Osteocyte (in vitro differentiated cells): ENCODE measurements around the gene KRTAP9-6. TPM values are rescaled to one million over a fixed set of nuclear protein-coding genes. Genes with fewer than 3 reads are reported as not detected.

Experiments used
- DNase-seq: peaks from one replicate; pipeline ENCODE4 v3.0.0; 2021; ENCODE audit warnings: mixed read lengths; ENCODE audit not compliant: unreplicated experiment; ENCODE audit errors: extremely low spot score
- H3K27ac Mint-ChIP-seq: one replicate; pipeline ENCODE4 v1.8.0; 2021; ENCODE audit warnings: mild to moderate bottlenecking, mixed read lengths; ENCODE audit not compliant: unreplicated experiment
- H3K27me3 Mint-ChIP-seq: one replicate; pipeline ENCODE4 v1.8.0; 2021; ENCODE audit warnings: mixed read lengths; ENCODE audit not compliant: unreplicated experiment
- H3K36me3 Mint-ChIP-seq: one replicate; pipeline ENCODE4 v1.8.0; 2021; ENCODE audit warnings: mixed read lengths; ENCODE audit not compliant: unreplicated experiment
- H3K4me1 Mint-ChIP-seq: one replicate; pipeline ENCODE4 v1.8.0; 2021; ENCODE audit warnings: mixed read lengths; ENCODE audit not compliant: unreplicated experiment
- H3K4me3 Mint-ChIP-seq: one replicate; pipeline ENCODE4 v1.8.0; 2021; ENCODE audit warnings: mild to moderate bottlenecking, moderate library complexity, mixed read lengths; ENCODE audit not compliant: unreplicated experiment
- H3K9me3 Mint-ChIP-seq: one replicate; pipeline ENCODE4 v1.8.0; 2021; ENCODE audit warnings: mixed read lengths; ENCODE audit not compliant: unreplicated experiment
- total RNA-seq: library from RNA; stranded (reverse); gene quantifications from 2 replicates; pipeline ENCODE4 v1.2.1, GENCODE V29; 2021
- TF ChIP-seq, protein P1 (sequence below): fragments of 200-600 bp; sonication (generic); IDR thresholded peaks from 2 replicates; pipeline ENCODE4 v1.5.0; 2021; ENCODE audit warnings: antibody characterized with exemption, mild to moderate bottlenecking, moderate library complexity

Gene KRTAP9-6
- total RNA-seq, 1 donor from 2014 or later: not detected

DNA sequence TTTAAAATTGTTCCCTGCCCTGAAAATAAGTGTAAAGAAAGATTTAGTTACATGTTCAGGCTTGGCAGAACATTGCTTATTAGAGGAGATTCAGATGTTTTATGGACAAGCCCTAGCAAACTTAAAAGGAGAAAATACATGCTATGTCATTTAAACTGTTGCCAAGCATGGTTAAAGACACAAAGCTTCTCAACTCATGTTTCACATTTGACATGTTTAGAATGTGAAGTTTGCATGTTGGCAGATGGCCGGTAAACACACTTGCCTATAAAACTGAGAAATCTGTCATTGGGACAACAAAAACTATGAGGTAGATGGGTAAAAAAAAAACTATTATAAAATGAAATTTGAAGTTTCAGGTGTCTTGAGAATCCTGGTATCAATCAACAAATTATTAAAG, 31.7 kb downstream of the KRTAP9-6 start:
- H3K4me1 Mint-ChIP-seq: no peaks in the 10 kb centered on the region
- H3K9me3 Mint-ChIP-seq: no peaks in the 10 kb centered on the region
- TF ChIP-seq, protein P1, sequence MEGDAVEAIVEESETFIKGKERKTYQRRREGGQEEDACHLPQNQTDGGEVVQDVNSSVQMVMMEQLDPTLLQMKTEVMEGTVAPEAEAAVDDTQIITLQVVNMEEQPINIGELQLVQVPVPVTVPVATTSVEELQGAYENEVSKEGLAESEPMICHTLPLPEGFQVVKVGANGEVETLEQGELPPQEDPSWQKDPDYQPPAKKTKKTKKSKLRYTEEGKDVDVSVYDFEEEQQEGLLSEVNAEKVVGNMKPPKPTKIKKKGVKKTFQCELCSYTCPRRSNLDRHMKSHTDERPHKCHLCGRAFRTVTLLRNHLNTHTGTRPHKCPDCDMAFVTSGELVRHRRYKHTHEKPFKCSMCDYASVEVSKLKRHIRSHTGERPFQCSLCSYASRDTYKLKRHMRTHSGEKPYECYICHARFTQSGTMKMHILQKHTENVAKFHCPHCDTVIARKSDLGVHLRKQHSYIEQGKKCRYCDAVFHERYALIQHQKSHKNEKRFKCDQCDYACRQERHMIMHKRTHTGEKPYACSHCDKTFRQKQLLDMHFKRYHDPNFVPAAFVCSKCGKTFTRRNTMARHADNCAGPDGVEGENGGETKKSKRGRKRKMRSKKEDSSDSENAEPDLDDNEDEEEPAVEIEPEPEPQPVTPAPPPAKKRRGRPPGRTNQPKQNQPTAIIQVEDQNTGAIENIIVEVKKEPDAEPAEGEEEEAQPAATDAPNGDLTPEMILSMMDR: no peak
- no peaks in the 10 kb centered on the region for H3K36me3 Mint-ChIP-seq
- H3K27me3 Mint-ChIP-seq: no peaks in the 10 kb centered on the region
- no peak overlapping the region for H3K27ac Mint-ChIP-seq
- H3K4me3 Mint-ChIP-seq: no peak overlapping the region
- no peak for DNase-seq

DNA sequence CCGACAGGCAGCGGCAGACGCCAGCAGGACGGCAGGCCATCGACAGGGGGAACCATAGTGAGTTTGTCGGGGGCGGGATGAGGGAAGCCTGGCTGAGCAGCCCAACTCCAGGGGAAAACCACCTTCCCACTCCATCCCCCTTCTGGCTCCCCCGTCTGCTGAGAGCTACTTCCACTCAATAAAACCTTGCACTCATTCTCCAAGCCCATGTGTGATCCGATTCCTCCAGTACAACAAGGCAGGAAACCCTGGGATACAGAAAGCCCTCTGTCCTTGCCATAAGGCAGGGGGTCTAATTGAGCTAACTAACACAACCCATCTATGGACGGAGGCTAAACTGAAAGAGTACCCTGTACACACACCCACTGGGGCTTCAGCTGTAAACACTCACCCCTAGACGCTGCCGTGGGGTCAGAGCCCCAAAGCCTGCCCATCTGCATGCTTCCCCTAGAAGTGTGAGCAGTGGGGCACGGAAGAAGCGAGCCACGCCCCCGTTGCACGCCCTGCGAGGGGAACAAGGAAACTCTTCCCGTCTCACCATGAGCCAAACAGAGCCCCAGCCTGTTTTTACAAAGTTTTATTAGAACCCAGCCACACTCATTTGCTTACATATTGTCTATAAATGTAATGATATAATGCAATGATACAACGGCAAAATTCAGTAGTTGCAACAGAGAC, 33.4 kb downstream of the KRTAP9-6 start:
- H3K4me1 Mint-ChIP-seq: no peaks in the 10 kb centered on the region
- TF ChIP-seq, protein P1: no peak

DNA sequence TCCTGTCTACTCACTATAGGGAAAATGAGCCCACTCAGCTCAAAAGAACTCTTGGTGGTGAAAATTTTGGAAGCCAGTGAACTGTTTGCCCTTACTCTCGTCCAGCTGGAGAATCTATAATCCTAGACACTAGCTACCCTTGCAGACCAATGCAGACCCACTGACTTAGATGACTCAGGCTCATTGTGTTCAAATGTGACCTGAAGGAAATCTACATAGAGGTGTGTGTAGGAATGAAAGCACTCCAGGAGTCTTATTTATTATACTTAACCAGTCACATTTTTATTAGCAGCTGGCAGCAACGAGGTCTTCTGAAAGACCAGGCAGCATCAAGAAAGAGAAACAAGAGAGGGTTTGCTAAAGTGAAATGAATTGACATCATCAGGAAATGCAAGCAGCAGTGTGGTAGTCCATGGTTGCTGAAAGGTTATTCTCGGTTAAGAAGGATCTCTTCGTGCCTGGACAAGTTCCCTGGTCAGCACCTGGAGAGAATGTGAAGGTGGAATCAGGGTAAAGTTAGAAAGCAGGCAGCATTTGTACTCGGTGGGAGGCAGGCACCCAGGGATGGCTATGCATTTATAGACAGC, 36.1 kb downstream of the KRTAP9-6 start:
- Mint-ChIP-seq H3K9me3 (no peaks in the 10 kb centered on the region), H3K4me1 (no peaks in the 10 kb centered on the region), H3K4me3 (no peak overlapping the region), H3K27ac (no peak overlapping the region), H3K36me3 (no peaks in the 10 kb centered on the region), H3K27me3 (no peaks in the 10 kb centered on the region)
- no peak for DNase-seq
- TF ChIP-seq, protein P1: no peak

More for the DNA sequence above, 33.4 kb downstream of the KRTAP9-6 start:
- H3K9me3 Mint-ChIP-seq: no peaks in the 10 kb centered on the region
- DNase-seq: no peak
- no peaks in the 10 kb centered on the region for H3K27me3 Mint-ChIP-seq
- no peak overlapping the region for H3K4me3 Mint-ChIP-seq
- H3K27ac Mint-ChIP-seq: no peak overlapping the region
- H3K36me3 Mint-ChIP-seq: no peaks in the 10 kb centered on the region

DNA sequence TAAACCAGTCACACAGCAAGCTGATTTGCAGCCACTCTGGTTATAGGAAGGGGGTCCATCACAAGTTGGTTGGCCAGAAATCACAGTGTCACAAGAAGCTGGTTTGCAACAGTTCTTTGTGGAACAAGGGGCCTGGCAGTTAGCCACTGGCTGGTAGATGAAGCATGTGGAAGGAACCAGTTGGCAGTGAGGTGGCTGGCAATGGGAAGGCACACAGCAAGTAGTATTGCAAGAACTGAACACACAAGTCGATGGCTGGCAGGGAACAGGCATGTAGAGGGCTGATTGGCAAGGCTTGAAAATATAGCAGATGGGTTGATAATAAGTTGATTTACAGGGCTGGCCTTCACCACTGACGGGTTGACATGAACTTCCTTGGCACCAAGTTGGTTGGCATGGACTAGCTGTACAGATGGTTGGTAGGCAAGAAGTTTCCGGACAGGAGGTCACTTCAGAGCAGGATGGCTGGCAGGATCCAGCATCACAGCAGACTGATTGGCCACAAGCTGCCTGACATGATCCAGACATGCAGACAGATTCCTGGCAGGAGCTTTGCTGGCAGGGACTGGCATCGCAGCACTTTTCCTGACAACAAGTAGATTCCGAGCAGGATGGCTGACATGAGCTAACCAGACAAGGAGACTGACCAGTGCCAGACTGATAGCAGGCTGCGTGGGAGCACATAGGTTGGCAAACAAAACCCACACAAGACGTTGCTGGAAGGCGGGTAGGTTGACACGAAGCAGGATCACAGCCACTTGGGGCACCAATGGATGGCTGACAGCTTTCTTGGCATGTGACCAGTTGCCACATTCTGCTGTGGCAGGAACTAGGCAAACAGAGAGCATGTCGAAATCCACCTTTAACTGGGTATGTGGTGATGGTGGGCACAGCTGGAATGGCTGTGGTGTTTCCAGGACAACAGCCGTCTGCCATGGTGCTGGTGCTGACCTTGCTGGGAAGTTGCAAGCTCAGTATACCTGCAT, 37.0 kb downstream of the KRTAP9-6 start, which contains the start of gene KRTAP29-1:
KRTAP29-1 (minus strand) TSS at position 936 of the 986 bp plus-strand sequence; CDS start at position 936, 0 bp downstream.
- Mint-ChIP-seq H3K36me3 (no peaks in the 10 kb centered on the region), H3K27me3 (no peaks in the 10 kb centered on the region), H3K27ac (no peak within 1 kb of the TSS), H3K4me3 (no peak within 1 kb of the TSS), H3K4me1 (peaks cover under 1% of the 10 kb centered on the region), H3K9me3 (no peaks in the 10 kb centered on the region)
- DNase-seq: no peak
- TF ChIP-seq, protein P1: no peak
